Kidney (tissue), 14 donors: Measurements from ENCODE around the gene BLOC1S4. TPM values are rescaled to one million over a fixed set of nuclear protein-coding genes. Genes with fewer than 3 reads are reported as not detected.

Experiments
- DNase-seq, 5 donors: peaks; one replicate each; pipeline ENCODE4 v3.0.0-alpha.2; 2013 to 2020
- FAIRE-seq: peaks from 2 replicates; lab custom pipeline; 2012; peaks lifted over from hg19 to GRCh38; lab: Jason Lieb, UNC
- H3K27ac ChIP-seq, 2 donors: one replicate each; pipeline ENCODE4 v1.7.0; 2013; ENCODE audit warnings: low read depth in 2 of 2, low read length in 2 of 2, inconsistent platforms in 1 of 2
- H3K27me3 ChIP-seq: one replicate; pipeline ENCODE4 v1.7.1; 2013; ENCODE audit warnings: low read length, inconsistent platforms; ENCODE audit not compliant: control insufficient read depth, insufficient read depth
- H3K36me3 ChIP-seq, 3 donors: one replicate each; pipeline versions ENCODE4 v1.7.0 to v1.7.1; 2013; ENCODE audit warnings: low read length in 3 of 3, control low read depth in 1 of 3, inconsistent platforms in 1 of 3; ENCODE audit not compliant: insufficient read depth in 3 of 3, control insufficient read depth in 2 of 3
- H3K4me1 ChIP-seq, 3 donors: one replicate each; pipeline versions ENCODE4 v1.7.0 to v1.7.1; 2013; ENCODE audit warnings: low read length in 3 of 3, inconsistent platforms in 1 of 3, low read depth in 1 of 3; ENCODE audit not compliant: control insufficient read depth in 2 of 3, insufficient read depth in 2 of 3
- H3K4me3 ChIP-seq, 3 donors: one replicate each; pipeline versions ENCODE4 v1.7.0 to v1.8.1; 2013; ENCODE audit warnings: low read length in 3 of 3, control low read depth in 1 of 3, inconsistent platforms in 1 of 3
- H3K9ac ChIP-seq, 3 donors: one replicate each; pipeline versions ENCODE4 v1.7.0 to v1.7.1; 2013; ENCODE audit warnings: low read length in 3 of 3, control low read depth in 1 of 3, inconsistent platforms in 1 of 3
- H3K9me3 ChIP-seq, 3 donors: one replicate each; pipeline versions ENCODE4 v1.7.0 to v1.7.1; 2013; ENCODE audit warnings: low read length in 3 of 3, control low read depth in 1 of 3, inconsistent platforms in 1 of 3; ENCODE audit not compliant: control insufficient read depth in 2 of 3, insufficient read depth in 1 of 3
- intact Hi-C: fragments of 100-400 bp; cut with DNase I; formaldehyde crosslinking; loops from one replicate; pipeline ENCODE4 v1.11.1; 2022
- polyA plus RNA-seq: library from polyadenylated mRNA; stranded (reverse); fragments of 350-450 nt; fragmentation: Illumina TruSeq; extraction: RNeasy Lipid Tissue Mini Kit (QIAGEN cat#74804); gene quantifications from one replicate; pipeline ENCODE4 v1.2.3, GENCODE V29; 2014; ENCODE audit warnings: low read depth, low replicate concordance; ENCODE audit not compliant: insufficient read depth
- total RNA-seq: library from RNA; stranded (reverse); fragmentation: NEBNext Ultra II Directional; extraction: Animal tissue kit (Norgen Biotek cat#: 25700); gene quantifications from one replicate; pipeline ENCODE4 v1.2.1, GENCODE V29; 2021
- TF ChIP-seq, protein P1 (sequence below): IDR thresholded peaks from 3 replicates; pipeline ENCODE4 v1.5.1; 2012; ENCODE audit warnings: mild to moderate bottlenecking, moderate library complexity, borderline replicate concordance; ENCODE audit not compliant: insufficient read depth; ENCODE audit errors: extremely low read depth
- donor health status: control.
- donor health status: control.
- donor health status: control.
- donor health status: control.
- donor health status: control.
- donor health status: DM: yes; HTN: yes; CAD: no.
- donor health status: Normal renal cell carcinoma (clear cell type).

BLOC1S4 gene
- total and polyA plus RNA-seq, 2 donors from 2014 or later: 12.3 to 14.2 TPM

DNA sequence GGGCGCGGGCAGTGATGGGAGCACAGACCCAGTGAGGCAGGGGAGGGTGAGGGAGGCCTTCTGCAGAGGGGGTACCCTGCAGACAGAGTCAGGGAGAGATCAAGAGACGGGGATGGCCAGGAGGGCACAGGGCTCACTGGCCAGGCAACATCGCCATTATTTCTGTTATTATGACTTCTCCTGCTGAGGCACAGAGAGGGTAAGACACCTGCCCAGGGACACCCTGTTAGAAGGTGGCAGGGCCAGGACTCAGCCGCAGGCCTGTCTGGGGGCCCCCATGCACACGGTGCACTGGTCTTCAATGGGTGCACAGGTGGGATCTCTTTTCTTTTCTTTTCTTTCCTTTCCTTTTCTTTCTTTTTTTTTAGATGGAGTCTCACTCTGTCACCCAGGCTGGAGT lies 15.8 kb downstream of the BLOC1S4 start:
- Histone ChIP-seq H3K36me3 (no peaks in the 10 kb centered on the region), H3K4me1 (no peaks in the 10 kb centered on the region), H3K27ac (no peak overlapping the region), H3K27me3 (no peaks in the 10 kb centered on the region), H3K4me3 (no peak overlapping the region), H3K9me3 (no peaks in the 10 kb centered on the region), H3K9ac (no peak overlapping the region)
- intact Hi-C loops: no loop called here
- DNase-seq (no peak), FAIRE-seq (no peak)
- TF ChIP-seq, protein P1, sequence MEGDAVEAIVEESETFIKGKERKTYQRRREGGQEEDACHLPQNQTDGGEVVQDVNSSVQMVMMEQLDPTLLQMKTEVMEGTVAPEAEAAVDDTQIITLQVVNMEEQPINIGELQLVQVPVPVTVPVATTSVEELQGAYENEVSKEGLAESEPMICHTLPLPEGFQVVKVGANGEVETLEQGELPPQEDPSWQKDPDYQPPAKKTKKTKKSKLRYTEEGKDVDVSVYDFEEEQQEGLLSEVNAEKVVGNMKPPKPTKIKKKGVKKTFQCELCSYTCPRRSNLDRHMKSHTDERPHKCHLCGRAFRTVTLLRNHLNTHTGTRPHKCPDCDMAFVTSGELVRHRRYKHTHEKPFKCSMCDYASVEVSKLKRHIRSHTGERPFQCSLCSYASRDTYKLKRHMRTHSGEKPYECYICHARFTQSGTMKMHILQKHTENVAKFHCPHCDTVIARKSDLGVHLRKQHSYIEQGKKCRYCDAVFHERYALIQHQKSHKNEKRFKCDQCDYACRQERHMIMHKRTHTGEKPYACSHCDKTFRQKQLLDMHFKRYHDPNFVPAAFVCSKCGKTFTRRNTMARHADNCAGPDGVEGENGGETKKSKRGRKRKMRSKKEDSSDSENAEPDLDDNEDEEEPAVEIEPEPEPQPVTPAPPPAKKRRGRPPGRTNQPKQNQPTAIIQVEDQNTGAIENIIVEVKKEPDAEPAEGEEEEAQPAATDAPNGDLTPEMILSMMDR: no peak

DNA sequence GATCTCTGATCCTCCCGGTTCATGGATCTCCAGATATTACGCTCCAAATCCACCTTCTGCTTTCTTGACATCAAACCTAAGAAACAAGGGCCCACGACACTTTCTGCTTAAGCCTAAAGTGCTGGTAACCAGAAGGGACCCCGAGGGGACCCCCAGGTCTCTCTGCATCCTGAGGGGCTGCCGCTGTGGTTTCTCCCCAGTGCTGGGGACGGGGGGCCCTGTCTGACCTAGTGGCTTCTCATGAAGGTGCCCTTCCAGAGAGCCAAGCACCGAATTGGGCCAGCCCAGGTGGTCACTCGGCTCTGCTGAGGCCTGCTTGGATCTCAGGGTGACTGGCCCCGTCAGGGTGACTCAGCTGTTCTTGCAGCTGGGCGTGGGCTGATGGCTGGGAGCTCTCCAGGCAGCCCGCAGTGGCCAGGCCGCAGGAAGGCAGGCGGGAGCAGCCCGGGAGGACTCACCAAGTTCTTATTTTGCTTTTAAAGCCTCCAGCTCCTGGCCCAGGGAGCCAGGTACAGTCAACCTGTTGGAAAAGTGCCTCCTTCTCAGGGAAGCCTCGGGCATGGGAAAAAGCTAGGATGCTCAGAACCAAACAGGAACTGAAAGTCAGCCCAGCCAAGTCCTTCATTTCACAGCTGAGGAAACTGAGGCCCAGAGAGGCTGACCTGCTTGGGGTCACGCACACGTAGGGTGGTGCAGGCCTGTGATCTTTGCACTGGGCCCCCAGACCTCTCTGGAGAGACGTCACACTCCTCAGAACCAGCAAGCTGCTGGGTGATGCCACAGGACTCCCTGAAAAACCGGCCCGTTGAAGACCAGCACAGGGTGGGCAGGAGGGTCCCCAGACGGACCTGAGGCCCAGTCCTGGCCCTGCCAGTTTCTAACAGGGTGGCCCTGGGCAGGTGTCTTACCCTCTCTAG lies 16.7 kb downstream of the BLOC1S4 start:
- FAIRE-seq (no peak), DNase-seq (peak in 2 of 5 donors; percentile 23 to 85)
- H3K27me3 ChIP-seq: no peaks in the 10 kb centered on the region
- no peaks in the 10 kb centered on the region for H3K9me3 ChIP-seq
- TF ChIP-seq, protein P1: no peak
- H3K4me1 ChIP-seq: no peaks in the 10 kb centered on the region
- no peaks in the 10 kb centered on the region for H3K36me3 ChIP-seq
- H3K4me3 ChIP-seq: no peak overlapping the region
- intact Hi-C loops: no loop called here
- H3K9ac ChIP-seq: no peak overlapping the region
- no peak overlapping the region for H3K27ac ChIP-seq

DNA sequence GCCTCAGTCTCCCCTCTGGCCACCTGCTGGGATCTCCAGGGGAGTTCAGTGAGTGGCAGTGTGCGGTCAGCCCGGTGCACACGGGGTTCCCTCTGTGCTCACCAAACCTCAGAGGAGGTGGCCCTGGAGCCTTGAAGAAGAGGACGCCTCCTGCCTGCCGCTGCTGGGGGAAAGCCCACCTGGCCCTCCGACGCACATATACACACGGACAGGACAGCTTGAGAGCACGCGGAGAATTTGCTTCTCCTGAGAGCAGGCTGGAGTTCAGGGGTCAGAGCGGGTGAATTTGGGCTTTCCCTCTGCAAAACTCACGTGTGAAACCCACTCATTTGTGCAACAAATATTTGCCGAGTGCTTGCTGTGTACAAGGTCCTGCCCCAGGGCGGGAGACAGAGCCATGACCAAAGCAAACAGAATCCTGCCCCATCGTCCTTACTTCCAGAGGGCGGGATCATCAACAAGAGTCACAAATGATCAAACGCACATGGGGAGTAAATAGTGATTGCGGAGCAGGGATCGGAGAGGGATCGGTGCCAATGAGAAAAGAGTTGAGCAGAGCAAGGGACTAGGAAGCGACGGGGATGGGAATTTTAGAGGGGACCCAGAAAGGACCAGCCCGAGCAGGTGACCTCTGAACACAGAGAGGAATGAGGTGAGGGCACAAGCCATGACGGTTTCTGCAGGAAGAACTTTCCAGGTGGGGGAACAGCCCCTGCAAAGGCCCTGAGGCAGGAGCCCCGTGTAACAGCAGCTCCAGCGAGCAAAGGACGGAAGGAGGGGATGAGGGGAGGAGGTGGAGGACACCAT lies 17.6 kb downstream of the BLOC1S4 start:
- Histone ChIP-seq H3K4me3 (no peak overlapping the region), H3K27me3 (no peaks in the 10 kb centered on the region), H3K4me1 (no peaks in the 10 kb centered on the region), H3K9me3 (no peaks in the 10 kb centered on the region), H3K36me3 (no peaks in the 10 kb centered on the region), H3K9ac (no peak overlapping the region), H3K27ac (no peak overlapping the region)
- TF ChIP-seq, protein P1: no peak
- peak in 1 of 5 donors; percentile 24 for DNase-seq
- intact Hi-C loops: no loop called here
- FAIRE-seq: no peak
